WTC11 (cell line): ENCODE data around the gene ASTN1. TPM values are rescaled to one million over a fixed set of nuclear protein-coding genes. Genes with fewer than 3 reads are reported as not detected.

Source experiments
- ATAC-seq: fragments of 200-7000 bp; cut with Tn5 transposase; 2 replicates; pipeline ENCODE4 v1.10.0; 2021; ENCODE audit warnings: mild to moderate bottlenecking, moderate library complexity
- CTCF ChIA-PET: fragments of 300-600 bp; sonication (Branson Sonifier 250); formaldehyde crosslinking; loops from one replicate; lab custom pipeline; 2021; ENCODE audit warnings: antibody characterized with exemption; lab: Charles Lee
- POLR2A ChIA-PET: fragments of 350-600 bp; sonication (Branson Sonifier 250); formaldehyde crosslinking; loops from one replicate; lab custom pipeline; 2021; ENCODE audit warnings: antibody characterized with exemption; lab: Charles Lee
- DNase-seq: peaks from one replicate; pipeline ENCODE4 v3.0.0; 2021; ENCODE audit warnings: low spot score
- H3K27ac Mint-ChIP-seq: 2 replicates; pipeline ENCODE4 v1.8.0; 2021; ENCODE audit warnings: mixed read lengths
- H3K27me3 Mint-ChIP-seq: 2 replicates; pipeline ENCODE4 v1.8.0; 2021; ENCODE audit warnings: low read depth, mild to moderate bottlenecking, moderate library complexity, mixed read lengths
- H3K36me3 Mint-ChIP-seq: 2 replicates; pipeline ENCODE4 v1.8.0; 2021; ENCODE audit warnings: mixed read lengths
- H3K4me1 Mint-ChIP-seq: 2 replicates; pipeline ENCODE4 v1.8.0; 2022; ENCODE audit warnings: mixed read lengths
- H3K4me3 Mint-ChIP-seq: 2 replicates; pipeline ENCODE4 v1.8.0; 2021; ENCODE audit warnings: mild to moderate bottlenecking, moderate library complexity, mixed read lengths
- H3K9me3 Mint-ChIP-seq: 2 replicates; pipeline ENCODE4 v1.8.0; 2021; ENCODE audit warnings: mixed read lengths
- ETV6 ChIP-seq: sonication (generic); formaldehyde crosslinking; IDR thresholded peaks from 2 replicates; pipeline ENCODE4 v1.8.1; 2022; ENCODE audit warnings: mild to moderate bottlenecking, missing genetic modification reagents
- GABPB1 ChIP-seq: sonication (generic); formaldehyde crosslinking; IDR thresholded peaks from 2 replicates; pipeline ENCODE4 v1.8.1; 2023; ENCODE audit warnings: mild to moderate bottlenecking, missing genetic modification reagents
- JUN ChIP-seq: sonication (generic); formaldehyde crosslinking; IDR thresholded peaks from 2 replicates; pipeline ENCODE4 v1.8.0; 2023; ENCODE audit warnings: mild to moderate bottlenecking, missing genetic modification reagents
- NR2C2 ChIP-seq: sonication (generic); formaldehyde crosslinking; IDR thresholded peaks from 2 replicates; pipeline ENCODE4 v1.8.0; 2022; ENCODE audit warnings: mild to moderate bottlenecking, missing genetic modification reagents
- OVOL2 ChIP-seq: fragments of 250-450 bp; sonication (Bioruptor Pico); IDR thresholded peaks from 2 replicates; pipeline ENCODE4 v1.9.0; 2021; ENCODE audit warnings: mild to moderate bottlenecking, borderline replicate concordance
- TP53 ChIP-seq: sonication (generic); formaldehyde crosslinking; IDR thresholded peaks from 2 replicates; pipeline ENCODE4 v1.8.1; 2023; ENCODE audit warnings: mild to moderate bottlenecking, missing genetic modification reagents
- ZBTB21 ChIP-seq: sonication (generic); formaldehyde crosslinking; IDR thresholded peaks from 2 replicates; pipeline ENCODE4 v1.8.1; 2023; ENCODE audit warnings: mild to moderate bottlenecking, missing genetic modification reagents, borderline replicate concordance
- total RNA-seq: library from RNA; stranded (reverse); gene quantifications from 3 replicates; pipeline ENCODE4 v1.2.3, GENCODE V29; 2021
- TF ChIP-seq, protein P1 (sequence below): sonication (generic); formaldehyde crosslinking; IDR thresholded peaks from 2 replicates; pipeline ENCODE4 v1.8.0; 2023; ENCODE audit warnings: missing genetic modification reagents
- TF ChIP-seq, protein P2 (sequence below): sonication (generic); formaldehyde crosslinking; IDR thresholded peaks from 2 replicates; pipeline ENCODE4 v1.8.1; 2023; ENCODE audit warnings: mild to moderate bottlenecking, missing genetic modification reagents, moderate library complexity
- TF ChIP-seq, protein P3 (sequence below): fragments of 250-450 bp; sonication (Bioruptor Pico); IDR thresholded peaks from 2 replicates; pipeline ENCODE4 v1.9.0; 2021; ENCODE audit warnings: mild to moderate bottlenecking, borderline replicate concordance
- TF ChIP-seq, protein P4 (sequence below): fragments of 250-450 bp; sonication (Bioruptor Pico); IDR thresholded peaks from 2 replicates; pipeline ENCODE4 v2.1.2; 2022; ENCODE audit warnings: mild to moderate bottlenecking, moderate library complexity
- TF ChIP-seq, protein P5 (sequence below): sonication (generic); formaldehyde crosslinking; IDR thresholded peaks from 2 replicates; pipeline ENCODE4 v1.8.1; 2022; ENCODE audit warnings: mild to moderate bottlenecking, missing genetic modification reagents, moderate library complexity, borderline replicate concordance

The ASTN1 gene
- total RNA-seq, 1 experiment from 2014 or later: 3.4 TPM

DNA sequence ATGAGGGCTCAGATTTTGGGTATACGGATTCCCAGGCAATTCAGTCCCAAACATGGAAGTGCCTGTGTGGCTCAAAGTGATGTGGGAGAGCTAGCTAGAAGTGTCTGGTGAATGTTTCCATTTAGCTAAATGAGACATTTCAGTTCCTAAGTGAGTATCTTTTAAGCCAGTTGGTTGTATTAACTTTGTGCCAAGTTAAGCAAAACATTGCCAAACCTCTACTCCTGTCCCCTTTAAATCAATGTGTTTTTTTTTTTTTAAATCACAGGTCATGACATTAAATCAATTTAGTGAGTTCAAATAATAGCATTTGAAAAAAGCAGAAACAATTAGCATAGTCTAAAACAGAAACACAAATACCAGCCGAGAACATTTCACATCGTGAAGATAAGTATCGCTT, 230.1 kb downstream of the ASTN1 start:
- DNase-seq: no peak
- Mint-ChIP-seq H3K9me3 (peaks cover 3% of the 10 kb centered on the region; the same call in 1 of the 2 replicates), H3K27me3 (no peaks in the 10 kb centered on the region; the same call in 1 of the 2 replicates), H3K4me1 (no peaks in the 10 kb centered on the region), H3K36me3 (no peaks in the 10 kb centered on the region; the same call in 1 of the 2 replicates), H3K4me3 (no peak overlapping the region), H3K27ac (no peak overlapping the region)
- CTCF ChIA-PET: interaction anchor here (0.9 kb wide), 1 partner anchor 15 kb away, joined by 3 read pairs; no protein-coding TSS in a partner anchor
- TF ChIP-seq JUN: no peak
- no peak for TF ChIP-seq NR2C2 (CRISPR knock-in tag)
- no peak for TF ChIP-seq GABPB1 (CRISPR knock-in tag)
- TF ChIP-seq, protein P1, sequence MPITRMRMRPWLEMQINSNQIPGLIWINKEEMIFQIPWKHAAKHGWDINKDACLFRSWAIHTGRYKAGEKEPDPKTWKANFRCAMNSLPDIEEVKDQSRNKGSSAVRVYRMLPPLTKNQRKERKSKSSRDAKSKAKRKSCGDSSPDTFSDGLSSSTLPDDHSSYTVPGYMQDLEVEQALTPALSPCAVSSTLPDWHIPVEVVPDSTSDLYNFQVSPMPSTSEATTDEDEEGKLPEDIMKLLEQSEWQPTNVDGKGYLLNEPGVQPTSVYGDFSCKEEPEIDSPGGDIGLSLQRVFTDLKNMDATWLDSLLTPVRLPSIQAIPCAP (CRISPR knock-in tag): no peak
- TF ChIP-seq, all 79 proteins: peak for 0
- ATAC-seq: no peak
- POLR2A ChIA-PET: no interaction called here

DNA sequence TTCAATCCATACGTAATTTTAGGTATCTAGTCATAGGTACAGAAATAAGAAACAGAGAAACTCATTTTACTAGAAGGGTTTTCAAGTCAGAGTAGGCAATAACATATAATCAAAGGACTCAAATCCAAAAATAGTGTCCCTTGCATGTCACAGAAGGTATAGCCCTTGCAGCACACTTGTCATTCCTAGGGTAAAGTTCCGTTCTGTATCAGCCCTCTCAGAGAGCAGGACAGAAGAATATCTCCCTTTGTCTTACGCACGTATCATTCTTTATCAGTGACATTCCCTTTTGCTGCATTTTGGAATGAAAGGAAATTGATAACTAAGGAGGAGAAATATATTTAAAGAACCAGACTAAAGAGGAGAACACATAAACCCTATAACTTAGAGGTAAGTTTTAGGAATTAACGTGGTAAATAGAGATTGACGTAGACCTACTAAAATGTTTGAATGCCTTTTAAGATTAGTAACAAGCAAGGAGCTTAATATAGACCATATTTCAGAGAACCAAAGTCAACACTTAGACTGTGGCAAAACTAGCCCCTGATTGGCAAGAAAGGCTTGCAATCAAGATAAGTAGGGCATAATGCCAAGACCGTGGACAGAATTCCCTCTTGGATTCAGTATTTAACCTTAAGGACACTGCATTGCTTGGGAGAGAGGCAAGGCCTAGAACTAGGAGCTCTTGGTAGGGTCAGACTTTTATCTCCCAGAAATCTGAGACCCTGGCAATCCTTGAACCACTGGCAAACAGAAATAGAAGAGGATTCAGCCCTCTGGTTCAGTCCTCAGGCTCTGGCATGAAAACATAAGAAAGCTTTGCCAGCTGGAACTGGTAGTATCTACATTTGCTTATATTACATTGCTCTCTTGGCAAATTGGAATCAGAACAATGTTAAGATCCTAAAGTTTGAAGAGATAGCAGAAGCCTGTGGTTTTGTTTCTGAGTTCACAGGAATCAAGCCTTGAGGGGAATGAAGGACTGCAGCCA, 232.1 kb downstream of the ASTN1 start:
- POLR2A ChIA-PET: no interaction called here
- no peaks in the 10 kb centered on the region; the same call in 1 of the 2 replicates for H3K27me3 Mint-ChIP-seq
- H3K27ac Mint-ChIP-seq: no peak overlapping the region
- H3K4me1 Mint-ChIP-seq: no peaks in the 10 kb centered on the region
- DNase-seq (no peak), ATAC-seq (no peak)
- H3K4me3 Mint-ChIP-seq: no peak overlapping the region
- H3K36me3 Mint-ChIP-seq: no peaks in the 10 kb centered on the region; the same call in 1 of the 2 replicates
- H3K9me3 Mint-ChIP-seq: peaks cover 7% of the 10 kb centered on the region; the same call in 1 of the 2 replicates
- TF ChIP-seq, protein P2, sequence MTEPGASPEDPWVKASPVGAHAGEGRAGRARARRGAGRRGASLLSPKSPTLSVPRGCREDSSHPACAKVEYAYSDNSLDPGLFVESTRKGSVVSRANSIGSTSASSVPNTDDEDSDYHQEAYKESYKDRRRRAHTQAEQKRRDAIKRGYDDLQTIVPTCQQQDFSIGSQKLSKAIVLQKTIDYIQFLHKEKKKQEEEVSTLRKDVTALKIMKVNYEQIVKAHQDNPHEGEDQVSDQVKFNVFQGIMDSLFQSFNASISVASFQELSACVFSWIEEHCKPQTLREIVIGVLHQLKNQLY (CRISPR knock-in tag): no peak
- TF ChIP-seq, protein P3, sequence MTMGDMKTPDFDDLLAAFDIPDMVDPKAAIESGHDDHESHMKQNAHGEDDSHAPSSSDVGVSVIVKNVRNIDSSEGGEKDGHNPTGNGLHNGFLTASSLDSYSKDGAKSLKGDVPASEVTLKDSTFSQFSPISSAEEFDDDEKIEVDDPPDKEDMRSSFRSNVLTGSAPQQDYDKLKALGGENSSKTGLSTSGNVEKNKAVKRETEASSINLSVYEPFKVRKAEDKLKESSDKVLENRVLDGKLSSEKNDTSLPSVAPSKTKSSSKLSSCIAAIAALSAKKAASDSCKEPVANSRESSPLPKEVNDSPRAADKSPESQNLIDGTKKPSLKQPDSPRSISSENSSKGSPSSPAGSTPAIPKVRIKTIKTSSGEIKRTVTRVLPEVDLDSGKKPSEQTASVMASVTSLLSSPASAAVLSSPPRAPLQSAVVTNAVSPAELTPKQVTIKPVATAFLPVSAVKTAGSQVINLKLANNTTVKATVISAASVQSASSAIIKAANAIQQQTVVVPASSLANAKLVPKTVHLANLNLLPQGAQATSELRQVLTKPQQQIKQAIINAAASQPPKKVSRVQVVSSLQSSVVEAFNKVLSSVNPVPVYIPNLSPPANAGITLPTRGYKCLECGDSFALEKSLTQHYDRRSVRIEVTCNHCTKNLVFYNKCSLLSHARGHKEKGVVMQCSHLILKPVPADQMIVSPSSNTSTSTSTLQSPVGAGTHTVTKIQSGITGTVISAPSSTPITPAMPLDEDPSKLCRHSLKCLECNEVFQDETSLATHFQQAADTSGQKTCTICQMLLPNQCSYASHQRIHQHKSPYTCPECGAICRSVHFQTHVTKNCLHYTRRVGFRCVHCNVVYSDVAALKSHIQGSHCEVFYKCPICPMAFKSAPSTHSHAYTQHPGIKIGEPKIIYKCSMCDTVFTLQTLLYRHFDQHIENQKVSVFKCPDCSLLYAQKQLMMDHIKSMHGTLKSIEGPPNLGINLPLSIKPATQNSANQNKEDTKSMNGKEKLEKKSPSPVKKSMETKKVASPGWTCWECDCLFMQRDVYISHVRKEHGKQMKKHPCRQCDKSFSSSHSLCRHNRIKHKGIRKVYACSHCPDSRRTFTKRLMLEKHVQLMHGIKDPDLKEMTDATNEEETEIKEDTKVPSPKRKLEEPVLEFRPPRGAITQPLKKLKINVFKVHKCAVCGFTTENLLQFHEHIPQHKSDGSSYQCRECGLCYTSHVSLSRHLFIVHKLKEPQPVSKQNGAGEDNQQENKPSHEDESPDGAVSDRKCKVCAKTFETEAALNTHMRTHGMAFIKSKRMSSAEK (CRISPR knock-in tag): no peak
- TF ChIP-seq, protein P4, sequence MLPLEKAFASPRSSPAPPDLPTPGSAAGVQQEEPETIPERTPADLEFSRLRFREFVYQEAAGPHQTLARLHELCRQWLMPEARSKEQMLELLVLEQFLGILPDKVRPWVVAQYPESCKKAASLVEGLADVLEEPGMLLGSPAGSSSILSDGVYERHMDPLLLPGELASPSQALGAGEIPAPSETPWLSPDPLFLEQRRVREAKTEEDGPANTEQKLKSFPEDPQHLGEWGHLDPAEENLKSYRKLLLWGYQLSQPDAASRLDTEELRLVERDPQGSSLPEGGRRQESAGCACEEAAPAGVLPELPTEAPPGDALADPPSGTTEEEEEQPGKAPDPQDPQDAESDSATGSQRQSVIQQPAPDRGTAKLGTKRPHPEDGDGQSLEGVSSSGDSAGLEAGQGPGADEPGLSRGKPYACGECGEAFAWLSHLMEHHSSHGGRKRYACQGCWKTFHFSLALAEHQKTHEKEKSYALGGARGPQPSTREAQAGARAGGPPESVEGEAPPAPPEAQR (CRISPR knock-in tag): no peak
- TF ChIP-seq TP53 (CRISPR knock-in tag) (no peak), OVOL2 (CRISPR knock-in tag) (no peak), ETV6 (CRISPR knock-in tag) (no peak), ZBTB21 (CRISPR knock-in tag) (no peak)
- TF ChIP-seq, protein P5, sequence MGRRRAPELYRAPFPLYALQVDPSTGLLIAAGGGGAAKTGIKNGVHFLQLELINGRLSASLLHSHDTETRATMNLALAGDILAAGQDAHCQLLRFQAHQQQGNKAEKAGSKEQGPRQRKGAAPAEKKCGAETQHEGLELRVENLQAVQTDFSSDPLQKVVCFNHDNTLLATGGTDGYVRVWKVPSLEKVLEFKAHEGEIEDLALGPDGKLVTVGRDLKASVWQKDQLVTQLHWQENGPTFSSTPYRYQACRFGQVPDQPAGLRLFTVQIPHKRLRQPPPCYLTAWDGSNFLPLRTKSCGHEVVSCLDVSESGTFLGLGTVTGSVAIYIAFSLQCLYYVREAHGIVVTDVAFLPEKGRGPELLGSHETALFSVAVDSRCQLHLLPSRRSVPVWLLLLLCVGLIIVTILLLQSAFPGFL: no peak
- CTCF ChIA-PET: no interaction called here
